GM12892 (cell line): ENCODE data around the gene NEXMIF.

Source experiments
- POLR2A ChIP-seq: IDR thresholded peaks from 2 replicates; pipeline ENCODE4 v1.6.1; 2011; ENCODE audit warnings: low read depth, low read length, control low read depth
- POLR2AphosphoS5 ChIP-seq: IDR thresholded peaks from 2 replicates; pipeline ENCODE4 v1.6.1; 2011; ENCODE audit warnings: low read depth, low read length, control low read depth
- TAF1 ChIP-seq: IDR thresholded peaks from 2 replicates; pipeline ENCODE4 v1.6.1; 2011; ENCODE audit warnings: low read depth, mild to moderate bottlenecking, control low read depth, low read length, borderline replicate concordance

DNA sequence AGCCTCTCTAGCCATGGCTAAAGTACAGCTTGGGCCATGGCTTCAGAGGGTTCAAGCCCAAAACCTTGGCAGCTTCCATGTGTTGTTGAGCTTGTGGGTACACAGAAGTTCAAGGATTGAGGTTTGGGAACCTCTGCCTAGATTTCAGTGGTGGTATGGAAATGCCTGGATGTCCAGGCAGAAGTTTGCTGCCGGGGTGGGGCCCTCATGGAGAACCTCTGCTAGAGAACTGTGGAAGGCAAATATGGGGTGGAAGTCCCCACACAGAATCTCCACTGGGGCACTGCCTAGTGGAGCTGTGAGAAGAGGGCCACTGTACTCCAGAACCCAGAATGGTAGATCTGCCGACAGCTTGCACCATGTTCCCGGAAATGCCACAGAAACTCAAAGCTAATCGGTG lies 59.5 kb downstream of the NEXMIF start:
- TF ChIP-seq POLR2A (no peak), POLR2AphosphoS5 (no peak), TAF1 (no peak)
